ENCODE measurements around the gene KIFAP3.
A peak's percentile ranks its signal among the peaks of the same experiment; 100 is the strongest.

KIFAP3 gene

DNA sequence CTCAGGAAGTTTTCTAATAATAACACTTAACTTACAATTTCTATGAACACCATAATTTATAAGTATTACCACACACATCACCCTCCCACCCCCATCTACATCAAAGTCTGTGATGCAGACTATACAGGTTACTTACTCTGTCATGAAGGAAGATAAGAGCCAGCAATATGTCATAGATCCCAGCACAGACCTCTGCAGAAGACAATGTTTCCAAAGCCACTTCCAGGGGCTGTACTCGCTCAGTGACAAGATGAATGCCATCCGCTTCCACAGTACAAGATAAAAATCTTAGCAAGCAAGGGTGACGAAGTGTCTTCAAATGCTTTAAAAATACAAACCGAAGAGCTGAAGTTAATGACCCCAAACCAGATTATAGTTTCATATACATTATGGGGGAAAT lies 196.0 kb downstream of the KIFAP3 start:
- peak; percentile 54 for DNase-seq
- Histone ChIP-seq H3K79me1 (replicated peaks; ENCODE audit: low read length, poor library complexity, severe bottlenecking) (peaks cover 24% of the 10 kb centered on the region), H3K14ac (ENCODE audit: low read length in 2 of 2) (no peak overlapping the region), H3K9me3 (ENCODE audit: control insufficient read depth, low read length) (no peaks in the 10 kb centered on the region), H3K27me3 (ENCODE audit: control insufficient read depth in 1 of 2, insufficient read depth in 1 of 2, low read length in 2 of 2) (no peaks in the 10 kb centered on the region), H3K4ac (ENCODE audit: low read depth in 1 of 2, low read length in 2 of 2) (no peak overlapping the region), H2AK5ac (ENCODE audit: low read length, severe bottlenecking) (no peak overlapping the region), H2BK120ac (ENCODE audit: low read depth, low read length) (no peak overlapping the region), H3K4me1 (ENCODE audit: control insufficient read depth, insufficient read depth, low read depth, low read length) (no peaks in the 10 kb centered on the region), H3K4me2 (ENCODE audit: low read length, poor library complexity, severe bottlenecking) (no peak overlapping the region), H4K8ac (ENCODE audit: low read length) (no peak overlapping the region), H3K18ac (ENCODE audit: low read depth in 1 of 2, low read length in 2 of 2) (no peak overlapping the region), H4K91ac (ENCODE audit: low read length) (no peak overlapping the region), H3K4me3 (ENCODE audit: insufficient read depth in 1 of 2, low read depth in 1 of 2, low read length in 2 of 2) (no peak overlapping the region), H2BK5ac (ENCODE audit: low read depth, low read length, poor library complexity, severe bottlenecking) (no peak overlapping the region), H2BK15ac (ENCODE audit: low read depth, poor library complexity, severe bottlenecking) (no peak overlapping the region), H3K36me3 (ENCODE audit: control insufficient read depth in 1 of 2, insufficient read depth in 2 of 2, low read depth in 1 of 2, low read length in 2 of 2) (peaks cover 21 to 66% of the 10 kb centered on the region in 2 experiments), H3K9ac (ENCODE audit: low read length) (no peak overlapping the region), H3K27ac (ENCODE audit: low read length, poor library complexity, severe bottlenecking) (no peak overlapping the region), H2AFZ (ENCODE audit: low read depth, low read length) (no peak overlapping the region), H2BK12ac (ENCODE audit: low read length in 2 of 2) (no peak overlapping the region), H3K23ac (ENCODE audit: low read length in 2 of 2) (no peak overlapping the region)
- WGBS, result 69% methylated on average over 2 of the region's 4 CpGs

DNA sequence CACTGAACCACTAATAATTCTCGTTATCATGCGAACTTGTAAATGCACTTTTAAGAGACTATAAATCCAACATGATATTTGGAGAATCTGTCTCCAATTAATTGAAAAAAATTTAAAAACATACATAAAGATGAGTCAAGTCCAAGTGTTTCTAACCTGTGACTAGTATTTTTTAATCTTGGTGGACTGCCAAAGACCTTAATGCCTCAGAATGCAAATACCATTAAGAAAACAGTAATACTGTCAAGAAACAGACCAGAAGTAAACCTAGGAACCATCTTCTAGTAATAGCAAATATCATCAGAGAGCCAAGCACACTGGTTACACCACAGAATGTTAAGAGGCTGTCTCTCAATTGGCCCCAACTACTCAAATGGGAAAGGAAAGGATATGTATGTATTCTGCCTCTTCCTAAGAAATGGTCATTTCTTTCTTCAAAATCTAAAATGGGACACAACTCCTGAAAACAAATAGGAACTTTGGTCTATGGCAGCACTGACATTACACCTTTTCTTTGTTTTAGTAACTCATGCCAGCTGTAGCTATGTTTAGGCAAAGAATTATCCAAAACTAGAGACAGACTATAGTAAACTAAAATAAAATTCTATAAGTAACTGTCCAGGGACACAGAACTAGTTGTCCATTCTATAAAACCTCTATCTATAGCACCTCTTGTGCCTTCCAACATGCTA lies 196.5 kb downstream of the KIFAP3 start:
- Histone ChIP-seq H3K79me1 (replicated peaks; ENCODE audit: low read length, poor library complexity, severe bottlenecking) (peaks cover 23% of the 10 kb centered on the region), H2BK5ac (ENCODE audit: low read depth, low read length, poor library complexity, severe bottlenecking) (no peak overlapping the region), H3K23ac (ENCODE audit: low read length in 2 of 2) (no peak overlapping the region), H3K4me2 (ENCODE audit: low read length, poor library complexity, severe bottlenecking) (no peak overlapping the region), H2BK120ac (ENCODE audit: low read depth, low read length) (no peak overlapping the region), H2AK5ac (ENCODE audit: low read length, severe bottlenecking) (no peak overlapping the region), H2BK12ac (ENCODE audit: low read length in 2 of 2) (no peak overlapping the region), H3K4me3 (ENCODE audit: insufficient read depth in 1 of 2, low read depth in 1 of 2, low read length in 2 of 2) (no peak overlapping the region), H3K27me3 (ENCODE audit: control insufficient read depth in 1 of 2, insufficient read depth in 1 of 2, low read length in 2 of 2) (no peaks in the 10 kb centered on the region), H3K4me1 (ENCODE audit: control insufficient read depth, insufficient read depth, low read depth, low read length) (no peaks in the 10 kb centered on the region), H3K18ac (ENCODE audit: low read depth in 1 of 2, low read length in 2 of 2) (no peak overlapping the region), H3K4ac (ENCODE audit: low read depth in 1 of 2, low read length in 2 of 2) (no peak overlapping the region), H3K36me3 (ENCODE audit: control insufficient read depth in 1 of 2, insufficient read depth in 2 of 2, low read depth in 1 of 2, low read length in 2 of 2) (peaks cover 20 to 66% of the 10 kb centered on the region in 2 experiments), H3K27ac (ENCODE audit: low read length, poor library complexity, severe bottlenecking) (no peak overlapping the region), H2AFZ (ENCODE audit: low read depth, low read length) (no peak overlapping the region), H4K91ac (ENCODE audit: low read length) (no peak overlapping the region), H2BK15ac (ENCODE audit: low read depth, poor library complexity, severe bottlenecking) (no peak overlapping the region), H4K8ac (ENCODE audit: low read length) (no peak overlapping the region), H3K9me3 (ENCODE audit: control insufficient read depth, low read length) (no peaks in the 10 kb centered on the region), H3K9ac (ENCODE audit: low read length) (no peak overlapping the region), H3K14ac (ENCODE audit: low read length in 2 of 2) (no peak overlapping the region)
- DNase-seq, result peak; percentile 18
- no CpG with 5 or more reads among the region's 2 CpGs for WGBS

DNA sequence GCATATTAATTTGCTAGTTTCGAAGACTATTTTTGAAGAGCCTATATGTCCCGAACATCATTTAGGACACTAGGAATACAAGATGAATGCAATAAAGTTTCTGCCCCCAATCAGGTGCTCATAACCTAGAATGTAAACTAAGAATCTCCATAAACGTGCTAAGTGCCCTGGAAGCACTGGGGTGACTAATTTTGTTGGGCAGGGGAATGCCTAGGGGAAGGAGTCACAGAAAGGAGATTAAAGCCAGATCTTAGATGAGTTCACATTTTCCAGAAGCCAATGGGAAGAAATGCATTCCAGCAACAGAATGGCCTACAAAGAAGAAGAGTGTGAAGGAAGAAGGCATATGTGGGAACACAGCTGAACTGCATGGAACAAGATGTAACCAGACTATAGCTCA lies 200.3 kb downstream of the KIFAP3 start:
- no peak overlapping the region for H4K8ac ChIP-seq (ENCODE audit: low read length)
- no peaks in the 10 kb centered on the region for H3K4me1 ChIP-seq (ENCODE audit: control insufficient read depth, insufficient read depth, low read depth, low read length)
- no peak overlapping the region for H2AK5ac ChIP-seq (ENCODE audit: low read length, severe bottlenecking)
- H3K9me3 ChIP-seq (ENCODE audit: control insufficient read depth, low read length), result peaks cover 7% of the 10 kb centered on the region
- H2BK15ac ChIP-seq (ENCODE audit: low read depth, poor library complexity, severe bottlenecking), result no peak overlapping the region
- H3K23ac ChIP-seq (ENCODE audit: low read length in 2 of 2), result no peak overlapping the region
- H3K14ac ChIP-seq (ENCODE audit: low read length in 2 of 2), result no peak overlapping the region
- H3K9ac ChIP-seq (ENCODE audit: low read length), result peak overlapping the region; percentile 31
- no peak overlapping the region for H3K4me2 ChIP-seq (ENCODE audit: low read length, poor library complexity, severe bottlenecking)
- H3K27ac ChIP-seq (ENCODE audit: low read length, poor library complexity, severe bottlenecking), result peak overlapping the region; percentile 32
- H3K4ac ChIP-seq (ENCODE audit: low read depth in 1 of 2, low read length in 2 of 2), result no peak overlapping the region
- no peak overlapping the region for H2BK12ac ChIP-seq (ENCODE audit: low read length in 2 of 2)
- 64% methylated on average over 3 of the region's 3 CpGs for WGBS
- peak; percentile 87 for DNase-seq
- H3K36me3 ChIP-seq (ENCODE audit: control insufficient read depth in 1 of 2, insufficient read depth in 2 of 2, low read depth in 1 of 2, low read length in 2 of 2), result peaks cover 21 to 90% of the 10 kb centered on the region in 2 experiments
- no peak overlapping the region for H2BK120ac ChIP-seq (ENCODE audit: low read depth, low read length)
- H3K18ac ChIP-seq (ENCODE audit: low read depth in 1 of 2, low read length in 2 of 2), result no peak overlapping the region
- no peak overlapping the region for H3K4me3 ChIP-seq (ENCODE audit: insufficient read depth in 1 of 2, low read depth in 1 of 2, low read length in 2 of 2)
- no peaks in the 10 kb centered on the region for H3K27me3 ChIP-seq (ENCODE audit: control insufficient read depth in 1 of 2, insufficient read depth in 1 of 2, low read length in 2 of 2)
- no peak overlapping the region for H4K91ac ChIP-seq (ENCODE audit: low read length)
- no peak overlapping the region for H2AFZ ChIP-seq (ENCODE audit: low read depth, low read length)
- peaks cover 21% of the 10 kb centered on the region for H3K79me1 ChIP-seq (replicated peaks; ENCODE audit: low read length, poor library complexity, severe bottlenecking)
- H2BK5ac ChIP-seq (ENCODE audit: low read depth, low read length, poor library complexity, severe bottlenecking), result no peak overlapping the region

DNA sequence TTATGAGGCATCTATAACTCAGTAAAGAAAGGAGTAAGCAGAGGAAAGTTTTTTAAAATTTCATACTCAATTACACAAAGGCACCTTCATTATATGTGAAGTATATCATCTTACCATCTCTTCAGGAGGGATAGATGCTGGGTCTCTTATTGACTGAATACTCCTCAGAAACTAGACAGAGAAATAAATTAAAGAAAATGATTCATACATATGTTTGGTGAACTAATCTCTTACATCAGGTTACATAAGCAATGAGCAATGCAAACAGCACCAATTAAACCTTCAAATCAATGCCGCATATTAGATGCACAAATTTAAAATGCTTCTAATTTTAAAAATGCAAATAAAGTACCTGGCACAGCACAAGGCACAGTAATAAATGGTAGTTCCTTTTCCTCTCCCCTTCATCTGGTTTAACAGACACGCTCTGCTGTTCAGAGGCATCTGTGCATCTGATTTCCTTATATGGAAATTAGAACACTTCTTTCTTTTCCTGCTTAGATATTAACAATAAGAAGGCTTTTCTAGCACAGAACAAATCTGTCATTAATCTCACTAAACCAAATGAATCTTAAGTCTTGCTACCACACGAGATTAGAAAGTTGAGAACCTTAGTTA lies 200.8 kb downstream of the KIFAP3 start:
- H2BK5ac ChIP-seq (ENCODE audit: low read depth, low read length, poor library complexity, severe bottlenecking), result no peak overlapping the region
- H3K79me1 ChIP-seq (replicated peaks; ENCODE audit: low read length, poor library complexity, severe bottlenecking), result peaks cover 21% of the 10 kb centered on the region
- no peak overlapping the region for H3K4ac ChIP-seq (ENCODE audit: low read depth in 1 of 2, low read length in 2 of 2)
- WGBS, result 66% methylated on average over 3 of the region's 3 CpGs
- no peak overlapping the region for H3K4me3 ChIP-seq (ENCODE audit: insufficient read depth in 1 of 2, low read depth in 1 of 2, low read length in 2 of 2)
- H3K4me1 ChIP-seq (ENCODE audit: control insufficient read depth, insufficient read depth, low read depth, low read length), result no peaks in the 10 kb centered on the region
- H3K36me3 ChIP-seq (ENCODE audit: control insufficient read depth in 1 of 2, insufficient read depth in 2 of 2, low read depth in 1 of 2, low read length in 2 of 2), result peaks cover 25 to 90% of the 10 kb centered on the region in 2 experiments
- H2BK12ac ChIP-seq (ENCODE audit: low read length in 2 of 2), result no peak overlapping the region
- no peak overlapping the region for H2AFZ ChIP-seq (ENCODE audit: low read depth, low read length)
- no peak overlapping the region for H4K91ac ChIP-seq (ENCODE audit: low read length)
- no peak overlapping the region for H2AK5ac ChIP-seq (ENCODE audit: low read length, severe bottlenecking)
- H4K8ac ChIP-seq (ENCODE audit: low read length), result no peak overlapping the region
- H3K14ac ChIP-seq (ENCODE audit: low read length in 2 of 2), result no peak overlapping the region
- H3K23ac ChIP-seq (ENCODE audit: low read length in 2 of 2), result no peak overlapping the region
- H2BK120ac ChIP-seq (ENCODE audit: low read depth, low read length), result no peak overlapping the region
- H3K18ac ChIP-seq (ENCODE audit: low read depth in 1 of 2, low read length in 2 of 2), result no peak overlapping the region
- no peaks in the 10 kb centered on the region for H3K27me3 ChIP-seq (ENCODE audit: control insufficient read depth in 1 of 2, insufficient read depth in 1 of 2, low read length in 2 of 2)
- peaks cover 7% of the 10 kb centered on the region for H3K9me3 ChIP-seq (ENCODE audit: control insufficient read depth, low read length)
- no peak overlapping the region for H3K9ac ChIP-seq (ENCODE audit: low read length)
- DNase-seq, result peak; percentile 27
- H2BK15ac ChIP-seq (ENCODE audit: low read depth, poor library complexity, severe bottlenecking), result no peak overlapping the region
- no peak overlapping the region for H3K27ac ChIP-seq (ENCODE audit: low read length, poor library complexity, severe bottlenecking)
- H3K4me2 ChIP-seq (ENCODE audit: low read length, poor library complexity, severe bottlenecking), result no peak overlapping the region

All from mesenchymal stem cell (in vitro differentiated cells and primary cell).